ENCODE measurements around the gene TFB1M. TPM values are rescaled to one million over a fixed set of nuclear protein-coding genes. Genes with fewer than 3 reads are reported as not detected.

TFB1M gene
- total and polyA plus RNA-seq, 9 of the 15 experiments (the other 6 are each of a cell fraction or from before 2014, with no cell fraction given), result 34.6 to 145 (median 40.4) TPM

DNA sequence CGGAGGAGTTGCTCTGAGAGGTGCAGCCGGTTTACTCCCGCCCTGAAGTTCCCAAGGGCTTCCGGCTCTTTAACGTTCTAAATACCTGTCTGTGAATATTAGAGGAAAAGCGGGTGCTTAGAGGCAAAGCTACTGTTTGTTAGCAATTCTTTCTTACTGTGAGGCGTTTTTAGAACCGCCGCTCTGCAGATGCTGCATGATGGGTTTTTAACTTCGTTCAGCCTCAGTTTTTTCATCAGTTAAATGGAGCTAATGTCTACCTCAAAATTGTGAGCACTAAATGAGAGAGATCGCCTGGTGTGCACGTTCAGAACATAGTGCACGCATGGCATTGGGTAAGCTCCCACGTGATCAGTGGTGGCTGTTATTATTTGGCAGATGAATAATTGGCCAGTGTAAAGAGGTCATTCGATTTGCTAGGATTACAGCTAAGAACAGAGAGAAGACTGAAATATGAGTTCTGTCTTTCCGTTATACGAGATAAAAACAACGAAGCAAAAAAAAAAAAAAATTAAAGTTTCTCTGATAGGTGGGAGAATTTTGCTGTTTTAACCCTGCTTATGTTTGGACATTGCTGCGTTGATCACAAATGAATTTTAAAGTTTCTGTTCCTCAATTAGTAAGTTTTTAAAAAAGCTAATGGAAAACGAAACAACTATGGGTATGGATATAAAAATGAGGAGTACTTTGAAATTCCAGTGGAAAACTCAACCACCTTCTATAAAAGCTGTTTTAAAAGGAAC lies 660 bp upstream of the TFB1M start (continued):
- TF ChIP-seq CHD7 (IDR thresholded peaks at IDR 0.05; ENCODE audit: low read depth, low read length) (no peak), TSC22D4 (tag; IDR thresholded peaks at IDR 0.05) (no peak), ZKSCAN8 (CRISPR knock-in tag; IDR thresholded peaks at IDR 0.05) (0 out of 2 replicates have a peak, but pooled peaks have one; percentile 52), ZBTB11 (CRISPR knock-in tag; IDR thresholded peaks at IDR 0.05) (peak in 1 of 3 experiments; percentile 49; a peak in 2 of 6 replicates), NFYB (IDR thresholded peaks at IDR 0.05; ENCODE audit: extremely low read depth, insufficient read length) (no peak), FOXJ2 (tag; IDR thresholded peaks at IDR 0.05) (peak; percentile 69; the same call in 1 of the 2 replicates), ZNF347 (CRISPR knock-in tag; IDR thresholded peaks at IDR 0.05; ENCODE audit: low read depth) (no peak), CGGBP1 (CRISPR knock-in tag; IDR thresholded peaks at IDR 0.05) (peak; percentile 68; the same call in 1 of the 2 replicates), KDM4B (IDR thresholded peaks at IDR 0.05; ENCODE audit: borderline replicate concordance in 2 of 2, low read depth in 1 of 2) (no peak), RBFOX2 (IDR thresholded peaks at IDR 0.05; ENCODE audit: low read depth, low read length) (no peak), SMAD2 (IDR thresholded peaks at IDR 0.05; ENCODE audit: low read depth, low read length) (no peak)
